WTC11 (cell line): Measurements from ENCODE around the gene CRK.

Experiments used
- CREM ChIP-seq: sonication (generic); formaldehyde crosslinking; IDR thresholded peaks from 2 replicates; pipeline ENCODE4 v1.8.1; 2022; ENCODE audit warnings: mild to moderate bottlenecking, missing genetic modification reagents, moderate library complexity
- GABPB1 ChIP-seq: sonication (generic); formaldehyde crosslinking; IDR thresholded peaks from 2 replicates; pipeline ENCODE4 v1.8.1; 2023; ENCODE audit warnings: mild to moderate bottlenecking, missing genetic modification reagents
- JUN ChIP-seq: sonication (generic); formaldehyde crosslinking; IDR thresholded peaks from 2 replicates; pipeline ENCODE4 v1.8.0; 2023; ENCODE audit warnings: mild to moderate bottlenecking, missing genetic modification reagents
- NR1H2 ChIP-seq: sonication (generic); formaldehyde crosslinking; IDR thresholded peaks from 2 replicates; pipeline ENCODE4 v1.9.0; 2021; ENCODE audit warnings: mild to moderate bottlenecking, moderate library complexity, missing genetic modification reagents
- NR3C1 ChIP-seq: sonication (generic); formaldehyde crosslinking; conservative IDR thresholded peaks from 2 replicates; pipeline ENCODE4 v1.8.1; 2023; ENCODE audit warnings: low read depth, mild to moderate bottlenecking, missing genetic modification reagents
- TEAD4 ChIP-seq: sonication (generic); formaldehyde crosslinking; IDR thresholded peaks from 2 replicates; pipeline ENCODE4 v1.8.0; 2022; ENCODE audit warnings: mild to moderate bottlenecking, missing genetic modification reagents
- TF ChIP-seq, protein P1 (sequence below): fragments of 200-600 bp; IDR thresholded peaks from 2 replicates; pipeline ENCODE4 v1.8.0; 2022; ENCODE audit warnings: antibody characterized with exemption
- TF ChIP-seq, protein P2 (sequence below): sonication (generic); formaldehyde crosslinking; IDR thresholded peaks from 2 replicates; pipeline ENCODE4 v1.8.1; 2023; ENCODE audit warnings: mild to moderate bottlenecking, missing genetic modification reagents, moderate library complexity
- TF ChIP-seq, protein P3 (sequence below): sonication (generic); formaldehyde crosslinking; conservative IDR thresholded peaks from 2 replicates; pipeline ENCODE4 v1.8.1; 2022; ENCODE audit warnings: mild to moderate bottlenecking, missing genetic modification reagents
- TF ChIP-seq, protein P4 (sequence below): sonication (generic); formaldehyde crosslinking; IDR thresholded peaks from 2 replicates; pipeline ENCODE4 v1.8.0; 2023; ENCODE audit warnings: mild to moderate bottlenecking, missing genetic modification reagents

DNA sequence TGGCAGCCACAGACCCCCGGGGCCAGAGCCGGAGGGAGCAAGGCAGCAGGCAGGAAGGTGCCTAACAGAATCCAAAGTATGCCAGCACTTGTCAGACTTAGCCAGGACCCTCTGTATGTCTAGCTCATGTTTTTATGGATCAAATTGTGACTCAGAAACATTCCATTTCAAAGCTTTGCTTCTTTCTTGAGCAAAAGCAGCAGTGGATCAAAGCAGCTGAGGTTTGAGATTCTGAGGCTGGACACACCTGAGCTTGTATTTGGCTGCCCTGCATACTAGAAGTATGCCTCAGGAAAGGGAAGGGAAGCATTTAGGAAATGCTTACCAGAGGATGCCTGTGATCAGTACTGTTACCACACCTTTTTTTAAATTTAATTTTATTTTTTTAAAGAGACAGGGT, 42.2 kb upstream of the CRK start:
- TF ChIP-seq CREM (CRISPR knock-in tag) (no peak), NR3C1 (CRISPR knock-in tag) (no peak), NR1H2 (no peak), JUN (CRISPR knock-in tag) (no peak), GABPB1 (CRISPR knock-in tag) (no peak), TEAD4 (CRISPR knock-in tag) (no peak)
- TF ChIP-seq, protein P1, sequence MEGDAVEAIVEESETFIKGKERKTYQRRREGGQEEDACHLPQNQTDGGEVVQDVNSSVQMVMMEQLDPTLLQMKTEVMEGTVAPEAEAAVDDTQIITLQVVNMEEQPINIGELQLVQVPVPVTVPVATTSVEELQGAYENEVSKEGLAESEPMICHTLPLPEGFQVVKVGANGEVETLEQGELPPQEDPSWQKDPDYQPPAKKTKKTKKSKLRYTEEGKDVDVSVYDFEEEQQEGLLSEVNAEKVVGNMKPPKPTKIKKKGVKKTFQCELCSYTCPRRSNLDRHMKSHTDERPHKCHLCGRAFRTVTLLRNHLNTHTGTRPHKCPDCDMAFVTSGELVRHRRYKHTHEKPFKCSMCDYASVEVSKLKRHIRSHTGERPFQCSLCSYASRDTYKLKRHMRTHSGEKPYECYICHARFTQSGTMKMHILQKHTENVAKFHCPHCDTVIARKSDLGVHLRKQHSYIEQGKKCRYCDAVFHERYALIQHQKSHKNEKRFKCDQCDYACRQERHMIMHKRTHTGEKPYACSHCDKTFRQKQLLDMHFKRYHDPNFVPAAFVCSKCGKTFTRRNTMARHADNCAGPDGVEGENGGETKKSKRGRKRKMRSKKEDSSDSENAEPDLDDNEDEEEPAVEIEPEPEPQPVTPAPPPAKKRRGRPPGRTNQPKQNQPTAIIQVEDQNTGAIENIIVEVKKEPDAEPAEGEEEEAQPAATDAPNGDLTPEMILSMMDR: no peak
- TF ChIP-seq, protein P2, sequence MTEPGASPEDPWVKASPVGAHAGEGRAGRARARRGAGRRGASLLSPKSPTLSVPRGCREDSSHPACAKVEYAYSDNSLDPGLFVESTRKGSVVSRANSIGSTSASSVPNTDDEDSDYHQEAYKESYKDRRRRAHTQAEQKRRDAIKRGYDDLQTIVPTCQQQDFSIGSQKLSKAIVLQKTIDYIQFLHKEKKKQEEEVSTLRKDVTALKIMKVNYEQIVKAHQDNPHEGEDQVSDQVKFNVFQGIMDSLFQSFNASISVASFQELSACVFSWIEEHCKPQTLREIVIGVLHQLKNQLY (CRISPR knock-in tag): no peak
- TF ChIP-seq, protein P3, sequence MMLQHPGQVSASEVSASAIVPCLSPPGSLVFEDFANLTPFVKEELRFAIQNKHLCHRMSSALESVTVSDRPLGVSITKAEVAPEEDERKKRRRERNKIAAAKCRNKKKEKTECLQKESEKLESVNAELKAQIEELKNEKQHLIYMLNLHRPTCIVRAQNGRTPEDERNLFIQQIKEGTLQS (CRISPR knock-in tag): no peak
- TF ChIP-seq, protein P4, sequence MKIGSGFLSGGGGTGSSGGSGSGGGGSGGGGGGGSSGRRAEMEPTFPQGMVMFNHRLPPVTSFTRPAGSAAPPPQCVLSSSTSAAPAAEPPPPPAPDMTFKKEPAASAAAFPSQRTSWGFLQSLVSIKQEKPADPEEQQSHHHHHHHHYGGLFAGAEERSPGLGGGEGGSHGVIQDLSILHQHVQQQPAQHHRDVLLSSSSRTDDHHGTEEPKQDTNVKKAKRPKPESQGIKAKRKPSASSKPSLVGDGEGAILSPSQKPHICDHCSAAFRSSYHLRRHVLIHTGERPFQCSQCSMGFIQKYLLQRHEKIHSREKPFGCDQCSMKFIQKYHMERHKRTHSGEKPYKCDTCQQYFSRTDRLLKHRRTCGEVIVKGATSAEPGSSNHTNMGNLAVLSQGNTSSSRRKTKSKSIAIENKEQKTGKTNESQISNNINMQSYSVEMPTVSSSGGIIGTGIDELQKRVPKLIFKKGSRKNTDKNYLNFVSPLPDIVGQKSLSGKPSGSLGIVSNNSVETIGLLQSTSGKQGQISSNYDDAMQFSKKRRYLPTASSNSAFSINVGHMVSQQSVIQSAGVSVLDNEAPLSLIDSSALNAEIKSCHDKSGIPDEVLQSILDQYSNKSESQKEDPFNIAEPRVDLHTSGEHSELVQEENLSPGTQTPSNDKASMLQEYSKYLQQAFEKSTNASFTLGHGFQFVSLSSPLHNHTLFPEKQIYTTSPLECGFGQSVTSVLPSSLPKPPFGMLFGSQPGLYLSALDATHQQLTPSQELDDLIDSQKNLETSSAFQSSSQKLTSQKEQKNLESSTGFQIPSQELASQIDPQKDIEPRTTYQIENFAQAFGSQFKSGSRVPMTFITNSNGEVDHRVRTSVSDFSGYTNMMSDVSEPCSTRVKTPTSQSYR (CRISPR knock-in tag): no peak
